ENCODE results near the gene DCTN3. TPM values are rescaled to one million over a fixed set of nuclear protein-coding genes. Genes with fewer than 3 reads are reported as not detected.
A peak's percentile ranks its signal among the peaks of the same experiment; 100 is the strongest.

DCTN3 gene
- total RNA-seq, 1 experiment from 2014 or later: 27.5 TPM

- CTCF ChIA-PET: interaction anchor here (1.0 to 7.4 kb wide), 8 partner anchors 9 to 200 kb away, joined by 4 to 109 read pairs (median 12); partner anchors contain the start of gene CNTFR
- H3K36me3 Mint-ChIP-seq: no peaks in the 10 kb centered on the region
- no peak overlapping the region for H3K27ac Mint-ChIP-seq
- TF ChIP-seq ZNF671 (CRISPR knock-in tag; IDR thresholded peaks at IDR 0.05) (no peak), USF1 (CRISPR knock-in tag; IDR thresholded peaks at IDR 0.05) (no peak), MAX (CRISPR knock-in tag; IDR thresholded peaks at IDR 0.05) (no peak), CBFB (CRISPR knock-in tag; IDR thresholded peaks at IDR 0.05; ENCODE audit: low read depth) (no peak), GTF2I (CRISPR knock-in tag; conservative IDR thresholded peaks at IDR 0.05) (peak; percentile 52; the same call in 1 of the 2 replicates), JUN (CRISPR knock-in tag; IDR thresholded peaks at IDR 0.05) (no peak), ETV6 (CRISPR knock-in tag; IDR thresholded peaks at IDR 0.05) (no peak)
- POLR2A ChIA-PET: no interaction called here
- H3K4me3 Mint-ChIP-seq: peak overlapping the region; percentile 27; the same call in 1 of the 2 replicates
- H3K4me1 Mint-ChIP-seq: peaks cover 44% of the 10 kb centered on the region
- DNase-seq (ENCODE audit: low spot score) (no peak), ATAC-seq (no peak)
- peaks cover 86% of the 10 kb centered on the region for H3K27me3 Mint-ChIP-seq (ENCODE audit: low read depth)
- H3K9me3 Mint-ChIP-seq: no peaks in the 10 kb centered on the region
These were observed 40.5 kb downstream of the DCTN3 start for GRCh38 chr9:34579808-34580163.

GRCh38 chr9:34579104-34579807, 41.0 kb downstream of the DCTN3 start:
- no peak for ATAC-seq
- Mint-ChIP-seq H3K27ac (no peak overlapping the region), H3K36me3 (no peaks in the 10 kb centered on the region), H3K9me3 (no peaks in the 10 kb centered on the region), H3K4me3 (peak overlapping the region; percentile 67), H3K27me3 (ENCODE audit: low read depth) (peaks cover 80% of the 10 kb centered on the region), H3K4me1 (peaks cover 44% of the 10 kb centered on the region)
- DNase-seq (ENCODE audit: low spot score): peak; percentile 40
- TF ChIP-seq FOXP1 (CRISPR knock-in tag; IDR thresholded peaks at IDR 0.05; ENCODE audit: borderline replicate concordance) (no peak), SMAD3 (CRISPR knock-in tag; IDR thresholded peaks at IDR 0.05; ENCODE audit: borderline replicate concordance) (no peak), IRF2 (CRISPR knock-in tag; IDR thresholded peaks at IDR 0.05; ENCODE audit: borderline replicate concordance, low read depth) (no peak), SOX15 (CRISPR knock-in tag; IDR thresholded peaks at IDR 0.05) (no peak)
- POLR2A ChIA-PET: no interaction called here
- CTCF ChIA-PET: interaction anchor here (0.6 to 7.4 kb wide), 10 partner anchors 9 to 220 kb away, joined by 3 to 109 read pairs (median 12); partner anchors contain the start of gene CNTFR

GRCh38 chr9:34578241-34579103, 41.8 kb downstream of the DCTN3 start:
- no peak overlapping the region for H3K27ac Mint-ChIP-seq
- CTCF ChIA-PET: interaction anchor here (0.6 to 7.4 kb wide), 13 partner anchors 10 to 219 kb away, joined by 3 to 109 read pairs (median 6); partner anchors contain the start of genes CNTFR, GALT and SIGMAR1
- peaks cover 48% of the 10 kb centered on the region for H3K4me1 Mint-ChIP-seq
- POLR2A ChIA-PET: interaction anchor here (1.0 to 1.6 kb wide), 2 partner anchors 13 to 97 kb away, joined by 3 to 6 read pairs; no protein-coding TSS in a partner anchor
- DNase-seq (ENCODE audit: low spot score): peak; percentile 56
- ATAC-seq: peak; percentile 25
- no peaks in the 10 kb centered on the region for H3K9me3 Mint-ChIP-seq
- H3K4me3 Mint-ChIP-seq: peak overlapping the region; percentile 67
- peaks cover 73% of the 10 kb centered on the region for H3K27me3 Mint-ChIP-seq (ENCODE audit: low read depth)
- no peaks in the 10 kb centered on the region for H3K36me3 Mint-ChIP-seq
- no peak for TF ChIP-seq AFF4 (CRISPR knock-in tag; IDR thresholded peaks at IDR 0.05; ENCODE audit: borderline replicate concordance)
- no peak for TF ChIP-seq CDX4 (CRISPR knock-in tag; IDR thresholded peaks at IDR 0.05; ENCODE audit: borderline replicate concordance)
- TF ChIP-seq OVOL2 (CRISPR knock-in tag; IDR thresholded peaks at IDR 0.05; ENCODE audit: borderline replicate concordance): no peak
- TF ChIP-seq SMAD4 (CRISPR knock-in tag; IDR thresholded peaks at IDR 0.05): no peak
- TF ChIP-seq E2F1 (CRISPR knock-in tag; IDR thresholded peaks at IDR 0.05): no peak
- no peak for TF ChIP-seq ZNF121 (CRISPR knock-in tag; IDR thresholded peaks at IDR 0.05)
- no peak for TF ChIP-seq ATF3 (CRISPR knock-in tag; conservative IDR thresholded peaks at IDR 0.05)
